C4-2B (cell line): ENCODE results near the gene HLCS.

ENCODE experiments used
- CTCF ChIP-seq: fragments of 450-650 bp; conservative IDR thresholded peaks from 2 replicates; pipeline ENCODE4 v1.5.1; 2017; ENCODE audit warnings: mild to moderate bottlenecking
- ZFX ChIP-seq: fragments of 450-650 bp; IDR thresholded peaks from 2 replicates; pipeline ENCODE4 v1.6.1; 2017

- no peak for TF ChIP-seq CTCF
- TF ChIP-seq ZFX: no peak
These were observed 203.2 kb downstream of the HLCS start for GRCh38 chr21:36763305-36763704.
